Large intestine (tissue), 3 donors: ENCODE results near the gene AK6. TPM values are rescaled to one million over a fixed set of nuclear protein-coding genes. Genes with fewer than 3 reads are reported as not detected.
A peak's percentile ranks its signal among the peaks of the same experiment; 100 is the strongest.
"Not testable (repeated sequence)": the region's sequence is repeated elsewhere in the genome, so short reads cannot be mapped to it uniquely, and the experiment has no call there.

Source experiments
- DNase-seq, 2 donors: peaks; one replicate each; pipeline versions ENCODE4 v3.0.0 to v3.0.0-alpha.2; 2013
- H3K27ac ChIP-seq: one replicate; pipeline ENCODE4 v1.5.1; 2013; ENCODE audit warnings: low read length
- H3K27me3 ChIP-seq: 2 replicates; pipeline ENCODE4 v1.6.1; 2013; ENCODE audit warnings: low read length; ENCODE audit not compliant: control insufficient read depth, insufficient read depth
- H3K36me3 ChIP-seq: 2 replicates; pipeline ENCODE4 v1.6.1; 2013; ENCODE audit warnings: low read length; ENCODE audit not compliant: control insufficient read depth, insufficient read depth
- H3K4me1 ChIP-seq: one replicate; pipeline ENCODE4 v1.6.1; 2013; ENCODE audit warnings: low read length; ENCODE audit not compliant: control insufficient read depth, insufficient read depth
- H3K4me3 ChIP-seq: one replicate; pipeline ENCODE4 v1.5.1; 2013; ENCODE audit warnings: low read length
- H3K9me3 ChIP-seq: one replicate; pipeline ENCODE4 v1.6.1; 2013; ENCODE audit warnings: mild to moderate bottlenecking, low read depth, low read length, moderate library complexity; ENCODE audit not compliant: control insufficient read depth
- WGBS: methylation state at CpG from one replicate; pipeline ENCODE4 v1.1.5; 2013; ENCODE audit warnings: low lambda C conversion rate; ENCODE audit not compliant: insufficient coverage; 5-methylcytosine and 5-hydroxymethylcytosine counted together
- polyA plus RNA-seq: library from polyadenylated mRNA; unstranded; fragments of 120-200 nt; gene quantifications from one replicate; pipeline ENCODE4 v1.2.1, GENCODE V29; 2013

Gene AK6
- polyA plus RNA-seq, 1 donor = 68.0 TPM

- no peaks in the 10 kb centered on the region for H3K9me3 ChIP-seq
- peaks cover 3% of the 10 kb centered on the region for H3K4me1 ChIP-seq
- H3K36me3 ChIP-seq = peaks cover 10% of the 10 kb centered on the region
- no peaks in the 10 kb centered on the region for H3K27me3 ChIP-seq
- H3K4me3 ChIP-seq = no peak overlapping the region
- no peak for DNase-seq
- no peak overlapping the region for H3K27ac ChIP-seq
- 92% methylated on average over 2 of the region's 4 CpGs for WGBS
Observed at GRCh38 chr5:69374911-69375446, 5.7 kb upstream of the AK6 start.

DNA sequence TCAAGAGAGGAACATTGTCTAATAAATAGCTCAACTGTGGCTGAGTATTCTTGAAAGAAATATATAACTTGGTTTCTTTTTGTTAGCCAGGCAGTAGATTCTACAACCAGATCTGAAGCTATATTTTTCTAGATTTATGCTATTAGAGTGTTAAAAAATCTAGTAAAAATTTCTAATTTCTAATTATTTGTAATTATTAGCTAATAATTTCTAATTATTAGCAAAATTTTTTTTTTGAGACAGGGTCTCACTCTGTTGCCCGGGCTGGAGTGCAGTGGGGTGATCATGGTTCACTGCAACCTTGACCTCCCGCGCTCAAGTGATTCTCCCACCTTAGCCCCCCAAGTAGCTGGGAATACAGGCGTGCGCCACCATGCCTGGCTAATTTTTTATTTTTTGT lies 3.1 kb upstream of the AK6 start:
- WGBS = no CpG with 5 or more reads among the region's 5 CpGs

DNA sequence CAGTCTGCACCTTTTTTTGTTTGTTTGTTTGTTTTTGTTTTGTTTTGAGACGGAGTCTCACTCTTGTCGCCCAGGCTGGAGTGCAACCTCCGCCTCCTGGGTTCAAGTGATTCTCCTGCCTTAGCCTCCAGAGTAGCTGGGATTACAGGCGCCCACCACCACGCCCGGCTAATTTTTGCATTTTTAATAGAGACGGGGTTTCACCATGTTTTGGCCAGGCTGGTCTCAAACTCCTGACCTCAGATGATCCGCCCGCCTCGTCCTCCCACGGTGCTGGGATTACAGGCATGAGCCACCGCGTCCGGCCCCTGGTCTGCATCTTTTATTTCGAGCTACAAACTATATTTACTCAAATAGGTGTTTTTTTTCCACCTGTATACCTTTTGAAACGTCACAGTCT lies 1.0 kb upstream of the AK6 start:
- H3K27ac ChIP-seq, H3K9me3 ChIP-seq, H3K27me3 ChIP-seq, DNase-seq: not testable (repeated sequence)
- no CpG with 5 or more reads among the region's 16 CpGs for WGBS
- peaks cover 11% of the 10 kb centered on the region for H3K4me1 ChIP-seq
- H3K36me3 ChIP-seq = peaks cover 21% of the 10 kb centered on the region
- peak overlapping the region; percentile 89 for H3K4me3 ChIP-seq

More for the DNA sequence above, 3.1 kb upstream of the AK6 start:
- H3K27ac ChIP-seq = no peak overlapping the region
- DNase-seq = no peak
- H3K4me1 ChIP-seq = peaks cover 11% of the 10 kb centered on the region
- no peaks in the 10 kb centered on the region for H3K27me3 ChIP-seq
- H3K36me3 ChIP-seq = peaks cover 7% of the 10 kb centered on the region
- no peaks in the 10 kb centered on the region for H3K9me3 ChIP-seq
- H3K4me3 ChIP-seq = no peak overlapping the region

- DNase-seq = no peak
- WGBS = 0% methylated on average over 4 of the region's 39 CpGs
Observed at GRCh38 chr5:69368458-69369339, 621 bp downstream of the AK6 start.

DNA sequence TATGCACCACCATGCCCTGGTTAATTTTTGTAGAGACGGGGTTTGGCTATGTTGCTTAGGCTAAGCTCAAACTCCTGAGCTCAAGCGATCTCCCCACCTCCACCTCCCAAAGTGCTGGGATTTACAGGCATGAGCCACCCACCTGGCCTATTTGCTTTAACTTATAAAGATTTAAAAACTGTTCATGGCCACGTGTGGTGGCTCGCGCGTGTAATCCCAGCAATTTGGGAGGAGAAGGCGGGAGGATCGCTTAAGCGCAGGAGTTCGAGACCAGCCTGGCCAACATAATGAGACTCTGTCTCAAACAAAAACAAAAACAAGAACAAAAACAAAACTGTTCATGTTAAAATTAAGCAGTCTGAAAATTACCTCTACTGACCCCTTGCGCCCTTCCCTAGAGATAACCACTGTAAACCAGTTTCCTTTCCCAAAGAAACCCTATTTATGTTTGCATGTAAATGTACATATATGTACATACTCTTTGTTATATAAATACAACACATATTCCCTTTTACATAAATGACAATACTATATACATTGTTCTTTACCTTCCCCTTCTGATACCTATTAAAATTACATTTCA lies 1.5 kb downstream of the AK6 start:
- Histone ChIP-seq H3K27ac (no peak overlapping the region), H3K36me3 (peaks cover 25% of the 10 kb centered on the region)

More at GRCh38 chr5:69368458-69369339, 621 bp downstream of the AK6 start:
- Histone ChIP-seq H3K27ac (peak overlapping the region; percentile 95), H3K36me3 (peaks cover 24% of the 10 kb centered on the region), H3K4me1 (peaks cover 11% of the 10 kb centered on the region), H3K27me3 (no peaks in the 10 kb centered on the region), H3K9me3 (no peaks in the 10 kb centered on the region), H3K4me3 (peak overlapping the region; percentile 89)

GRCh38 chr5:69364850-69365249 lies 4.5 kb downstream of the AK6 start:
- H3K9me3 ChIP-seq = no peaks in the 10 kb centered on the region
- DNase-seq = no peak
- H3K27me3 ChIP-seq = no peaks in the 10 kb centered on the region
- WGBS = no CpG with 5 or more reads among the region's 3 CpGs
- no peak overlapping the region for H3K4me3 ChIP-seq
- peaks cover 29% of the 10 kb centered on the region for H3K36me3 ChIP-seq
- H3K4me1 ChIP-seq = peaks cover 9% of the 10 kb centered on the region
- no peak overlapping the region for H3K27ac ChIP-seq

More for the DNA sequence above, 1.5 kb downstream of the AK6 start:
- no peaks in the 10 kb centered on the region for H3K27me3 ChIP-seq
- peak overlapping the region; percentile 89 for H3K4me3 ChIP-seq
- WGBS = 84% methylated on average over 9 of the region's 11 CpGs
- DNase-seq = no peak
- H3K4me1 ChIP-seq = peaks cover 11% of the 10 kb centered on the region
- H3K9me3 ChIP-seq = no peaks in the 10 kb centered on the region

DNA sequence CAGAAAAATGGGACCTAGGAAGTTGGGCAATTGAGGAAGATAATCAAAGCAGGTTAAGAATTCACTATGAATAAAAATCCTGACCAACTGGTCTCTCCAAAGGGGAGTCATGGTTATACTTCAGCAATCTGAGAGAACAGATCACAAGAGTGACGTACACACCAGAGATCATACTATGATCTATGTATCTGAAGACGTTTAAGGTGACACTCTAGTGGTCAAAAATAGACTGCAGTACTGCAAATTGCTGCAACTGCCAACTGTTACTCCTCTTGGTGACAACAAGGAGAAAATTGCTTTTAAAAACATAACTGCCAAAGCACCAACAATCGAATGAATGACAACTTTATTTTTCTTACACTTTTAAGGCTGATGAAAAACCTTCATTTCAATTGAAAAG lies 4.9 kb downstream of the AK6 start:
- peak; percentile 5 to 26 for DNase-seq
- H3K9me3 ChIP-seq = no peaks in the 10 kb centered on the region
- no peak overlapping the region for H3K4me3 ChIP-seq
- WGBS = 88% methylated on average over 1 of the region's 3 CpGs
- no peak overlapping the region for H3K27ac ChIP-seq
- H3K36me3 ChIP-seq = peaks cover 29% of the 10 kb centered on the region
- H3K4me1 ChIP-seq = peaks cover 12% of the 10 kb centered on the region
- H3K27me3 ChIP-seq = no peaks in the 10 kb centered on the region

DNA sequence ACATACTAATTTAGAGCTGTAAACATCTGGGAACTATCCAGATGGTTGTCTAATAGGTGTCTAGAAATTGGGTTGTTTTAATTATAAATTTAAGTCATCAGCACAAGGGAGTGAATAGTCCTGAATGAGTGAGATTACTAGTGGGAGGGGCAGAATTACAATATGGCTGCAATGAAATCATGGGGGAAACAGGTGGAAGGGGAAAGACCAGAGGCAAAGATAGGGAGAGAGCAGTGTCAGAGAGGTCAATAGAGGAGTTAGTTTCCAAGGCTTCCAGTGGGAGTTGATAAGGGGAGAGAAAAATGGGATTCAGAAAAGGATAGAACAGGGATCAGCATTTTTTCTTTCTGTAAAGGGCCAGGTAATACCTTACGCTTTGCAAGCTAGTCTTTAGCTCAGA lies 8.9 kb downstream of the AK6 start:
- H3K9me3 ChIP-seq = no peaks in the 10 kb centered on the region
- H3K27ac ChIP-seq = no peak overlapping the region
- no peak overlapping the region for H3K4me3 ChIP-seq
- H3K36me3 ChIP-seq = peaks cover 19% of the 10 kb centered on the region
- WGBS = no CpG with 5 or more reads among the region's 1 CpG
- no peaks in the 10 kb centered on the region for H3K27me3 ChIP-seq
- peaks cover 5% of the 10 kb centered on the region for H3K4me1 ChIP-seq
- DNase-seq = no peak

DNA sequence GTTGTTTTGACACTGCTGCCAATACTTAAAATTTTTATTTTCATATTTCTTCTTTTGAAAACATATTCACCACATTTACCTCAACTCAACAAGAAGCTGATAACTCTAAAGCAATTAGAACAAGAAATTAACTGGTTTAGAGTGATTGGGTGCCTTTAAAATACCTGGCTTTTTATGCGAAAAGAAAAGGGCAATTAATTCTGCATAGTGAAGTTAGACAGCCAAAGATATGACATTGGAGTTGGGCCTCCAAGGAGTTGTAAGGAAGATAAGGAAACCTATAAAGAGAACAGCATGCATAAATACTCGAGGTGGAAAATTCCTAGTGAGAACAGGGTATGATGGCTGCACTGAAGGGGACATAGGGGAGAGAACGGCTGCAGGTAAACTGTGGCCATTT lies 9.6 kb downstream of the AK6 start:
- no peak overlapping the region for H3K27ac ChIP-seq
- peak in 1 of 2 donors; percentile 14 for DNase-seq

DNA sequence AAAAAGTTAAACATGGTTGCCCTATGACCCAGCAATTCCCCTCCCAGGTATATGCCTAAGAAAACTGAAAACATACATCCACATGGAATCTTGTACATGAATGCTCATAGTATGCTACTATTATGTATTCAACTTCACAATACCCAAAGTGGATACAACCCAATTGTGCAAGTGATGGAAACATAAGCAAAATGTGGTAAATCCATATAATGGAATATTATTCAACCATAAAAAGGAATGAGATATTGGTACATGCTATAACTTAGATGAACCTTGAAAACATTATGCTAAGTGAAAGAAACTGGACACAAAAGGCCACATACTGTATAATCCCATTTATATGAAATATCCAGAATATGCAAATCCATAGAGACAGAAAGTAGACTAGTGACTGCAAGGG lies 18.7 kb downstream of the AK6 start:
- Histone ChIP-seq H3K27me3 (no peaks in the 10 kb centered on the region), H3K4me1 (no peaks in the 10 kb centered on the region), H3K4me3 (no peak overlapping the region), H3K36me3 (peaks cover 33% of the 10 kb centered on the region), H3K27ac (no peak overlapping the region), H3K9me3 (no peaks in the 10 kb centered on the region)
- DNase-seq = no peak

More for the DNA sequence above, 9.6 kb downstream of the AK6 start:
- Histone ChIP-seq H3K4me1 (peaks cover 5% of the 10 kb centered on the region), H3K4me3 (no peak overlapping the region), H3K27me3 (no peaks in the 10 kb centered on the region), H3K9me3 (no peaks in the 10 kb centered on the region), H3K36me3 (peaks cover 18% of the 10 kb centered on the region)
- WGBS = 80% methylated on average over 1 of the region's 3 CpGs
